Gastrocnemius medialis (tissue), 4 donors: ENCODE data around the gene CIAPIN1. TPM values are rescaled to one million over a fixed set of nuclear protein-coding genes. Genes with fewer than 3 reads are reported as not detected.
A peak's percentile ranks its signal among the peaks of the same experiment; 100 is the strongest.

Experiments
- ATAC-seq, 2 donors: fragments of 150-250 bp; one replicate each; pipeline ENCODE4 v1.9.1; 2016
- DNase-seq, 2 donors: peaks; one replicate each; pipeline ENCODE4 v3.0.0-alpha.2; 2019
- H3K27ac ChIP-seq, 4 donors: fragments of 200-600 bp; sonication (generic); 1 replicate in 1 of 4; 2 replicates in 3 of 4; pipeline ENCODE4 v1.5.1; 2016 to 2018; ENCODE audit warnings: mild to moderate bottlenecking in 2 of 4, moderate library complexity in 1 of 4
- H3K27me3 ChIP-seq, 3 donors: fragments of 200-600 bp; sonication (generic) in 2 of 3; 1 replicate in 1 of 3; 2 replicates in 2 of 3; pipeline versions ENCODE4 v1.5.1 to v1.6.0; 2016 to 2019; ENCODE audit warnings: mild to moderate bottlenecking in 1 of 3, moderate library complexity in 1 of 3
- H3K36me3 ChIP-seq, 2 donors: fragments of 200-600 bp; sonication (generic) in 1 of 2; one replicate each; pipeline ENCODE4 v1.5.1; 2017 to 2018
- H3K4me1 ChIP-seq, 2 donors: fragments of 200-600 bp; sonication (generic) in 1 of 2; one replicate each; pipeline ENCODE4 v1.5.1; 2016 to 2017; ENCODE audit warnings: mild to moderate bottlenecking in 2 of 2
- H3K4me3 ChIP-seq, 4 donors: fragments of 200-600 bp; sonication (generic) in 3 of 4; 1 replicate in 1 of 4; 2 replicates in 3 of 4; pipeline ENCODE4 v1.5.1; 2016 to 2019; ENCODE audit warnings: mild to moderate bottlenecking in 2 of 4
- H3K9me3 ChIP-seq, 3 donors: fragments of 200-600 bp; sonication (generic) in 2 of 3; 1 replicate in 1 of 3; 2 replicates in 2 of 3; pipeline ENCODE4 v1.5.1; 2016 to 2019
- CTCF ChIP-seq, 5 experiments: fragments of 450-650 bp in 3 of 5; fragments of 200-600 bp in 2 of 5; sonication (generic) in 2 of 5; IDR thresholded peaks in 4 of 5; conservative IDR thresholded peaks in 1 of 5; 1 replicate in 4 of 5; 2 replicates in 1 of 5; pipeline ENCODE4 v1.5.1; 2016 to 2019; ENCODE audit warnings: antibody characterized with exemption in 5 of 5, mild to moderate bottlenecking in 3 of 5, moderate library complexity in 3 of 5
- POLR2A ChIP-seq, 2 donors: fragments of 450-650 bp; IDR thresholded peaks; one replicate each; pipeline ENCODE4 v1.6.1; 2017; ENCODE audit warnings: antibody characterized with exemption in 2 of 2, mild to moderate bottlenecking in 2 of 2, moderate library complexity in 2 of 2
- in situ Hi-C, 4 donors: fragments of 200-750 bp; cut with MboI; loops; one replicate each; pipeline versions ENCODE4 v1.15.0 to v1.8.0; 2017; ENCODE audit warnings: low sequenced_read_pairs in 4 of 4
- intact Hi-C: fragments of 100-400 bp; cut with DNase I; formaldehyde crosslinking; loops from one replicate; pipeline ENCODE4 v1.15.1; 2023; ENCODE audit warnings: low total_unique reads
- total RNA-seq, 4 donors: library from RNA; depleted of rRNA; stranded (reverse); fragments of >200 nt; gene quantifications; one replicate each; pipeline versions ENCODE4 v1.1.0 to v1.2.3, GENCODE V29; 2016

CIAPIN1 gene
- total RNA-seq, 4 donors from 2014 or later, result 31.0 to 38.8 (median 37.9) TPM

- intact Hi-C loops, result no loop called here
These were observed 25.5 kb upstream of the CIAPIN1 start for GRCh38 chr16:57472665-57473060.

GRCh38 chr16:57471852-57472664 is 24.9 kb upstream of the CIAPIN1 start:
- TF ChIP-seq POLR2A (IDR thresholded peaks at IDR 0.05) (no peak), CTCF (IDR thresholded peaks at IDR 0.05 in 4 of 5, conservative IDR thresholded peaks at IDR 0.05 in 1 of 5) (no peak)
- intact Hi-C loops, result no loop called here
- ATAC-seq, result no peak

More at GRCh38 chr16:57472665-57473060, 25.5 kb upstream of the CIAPIN1 start:
- ATAC-seq (no peak), DNase-seq (no peak)
- no peaks in the 10 kb centered on the region for H3K9me3 ChIP-seq
- H3K27ac ChIP-seq, result no peak overlapping the region
- H3K4me3 ChIP-seq, result no peak overlapping the region
- in situ Hi-C loops, result no loop called here
- H3K4me1 ChIP-seq, result peaks cover 6 to 12% of the 10 kb centered on the region in 2 donors
- no peak for TF ChIP-seq POLR2A (IDR thresholded peaks at IDR 0.05)
- TF ChIP-seq CTCF (IDR thresholded peaks at IDR 0.05 in 4 of 5, conservative IDR thresholded peaks at IDR 0.05 in 1 of 5), result no peak
- H3K27me3 ChIP-seq, result no peaks in the 10 kb centered on the region
- H3K36me3 ChIP-seq, result peaks cover 0 to 48% of the 10 kb centered on the region in 2 donors

GRCh38 chr16:57471209-57471608 is 24.0 kb upstream of the CIAPIN1 start:
- Histone ChIP-seq H3K36me3 (peaks cover 0 to 61% of the 10 kb centered on the region in 2 donors), H3K4me3 (no peak overlapping the region), H3K9me3 (no peaks in the 10 kb centered on the region), H3K27ac (peak overlapping the region in 1 of 4 donors; percentile 1), H3K27me3 (no peaks in the 10 kb centered on the region), H3K4me1 (peaks cover 6 to 12% of the 10 kb centered on the region in 2 donors)
- TF ChIP-seq POLR2A (IDR thresholded peaks at IDR 0.05), result no peak
- TF ChIP-seq CTCF (IDR thresholded peaks at IDR 0.05 in 4 of 5, conservative IDR thresholded peaks at IDR 0.05 in 1 of 5), result no peak
- intact Hi-C loops (no loop called here), in situ Hi-C loops (no loop called here)
- DNase-seq, result no peak
- no peak for ATAC-seq

More at GRCh38 chr16:57471852-57472664, 24.9 kb upstream of the CIAPIN1 start:
- Histone ChIP-seq H3K27ac (no peak overlapping the region), H3K36me3 (peaks cover 0 to 53% of the 10 kb centered on the region in 2 donors), H3K27me3 (no peaks in the 10 kb centered on the region), H3K9me3 (no peaks in the 10 kb centered on the region), H3K4me1 (peaks cover 6 to 12% of the 10 kb centered on the region in 2 donors), H3K4me3 (no peak overlapping the region)
- DNase-seq, result no peak
- in situ Hi-C loops, result no loop called here

GRCh38 chr16:57470711-57471110 is 23.5 kb upstream of the CIAPIN1 start:
- intact Hi-C loops, result no loop called here
- Histone ChIP-seq H3K4me1 (peaks cover 6 to 12% of the 10 kb centered on the region in 2 donors), H3K27me3 (no peaks in the 10 kb centered on the region), H3K4me3 (no peak overlapping the region), H3K36me3 (peaks cover 0 to 65% of the 10 kb centered on the region in 2 donors), H3K9me3 (no peaks in the 10 kb centered on the region), H3K27ac (peak overlapping the region in 2 of 4 donors; percentile 1 to 30)
- in situ Hi-C loops, result no loop called here
- no peak for TF ChIP-seq POLR2A (IDR thresholded peaks at IDR 0.05)
- no peak for TF ChIP-seq CTCF (IDR thresholded peaks at IDR 0.05 in 4 of 5, conservative IDR thresholded peaks at IDR 0.05 in 1 of 5)
- peak in 1 of 2 donors; percentile 43 for DNase-seq
- peak in 1 of 2 donors; percentile 50 for ATAC-seq
